ENCODE measurements around the gene COL25A1. TPM values are rescaled to one million over a fixed set of nuclear protein-coding genes. Genes with fewer than 3 reads are reported as not detected.
A peak's percentile ranks its signal among the peaks of the same experiment; 100 is the strongest.

COL25A1 gene
- total and polyA plus RNA-seq, 2 donors (not counting 3 experiments of a cell fraction or from before 2014, with no cell fraction given), result 0.21 to 3.5 TPM

DNA sequence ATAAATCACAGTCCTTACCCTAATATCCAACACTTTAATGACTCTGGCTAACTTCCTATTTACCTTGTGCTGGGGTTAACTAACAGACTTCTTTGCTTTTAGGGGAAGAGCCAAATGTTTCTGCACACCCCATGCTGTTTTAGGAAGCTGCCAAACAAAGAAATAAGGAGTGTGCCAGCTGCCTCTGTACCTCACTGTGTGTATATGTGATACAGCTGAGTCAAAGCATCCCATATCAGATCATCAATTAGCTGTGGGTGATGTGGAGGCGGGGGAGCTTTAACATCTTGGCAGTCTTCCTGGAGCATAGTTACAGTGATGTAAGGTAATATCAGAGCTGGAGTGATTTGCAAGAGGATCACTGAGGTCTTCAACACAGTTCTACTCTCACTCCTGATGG is 95.4 kb downstream of the COL25A1 start:
- no peaks in the 10 kb centered on the region for H3K79me2 ChIP-seq (ENCODE audit: control insufficient read depth, insufficient read depth, low read length)
- H3K27me3 ChIP-seq (ENCODE audit: control insufficient read depth in 2 of 2, insufficient read depth in 2 of 2, low read length in 2 of 2), result no peaks in the 10 kb centered on the region
- H3K4me1 ChIP-seq (ENCODE audit: control insufficient read depth, extremely low read depth, insufficient read depth, low read length), result peaks cover 5% of the 10 kb centered on the region
- no peak overlapping the region for H2AFZ ChIP-seq (ENCODE audit: low read depth, low read length)
- H4K20me1 ChIP-seq (replicated peaks; ENCODE audit: control insufficient read depth, extremely low read depth, insufficient read depth, low read length), result no peaks in the 10 kb centered on the region
- FAIRE-seq, result no peak
- POLR2A ChIA-PET, result no interaction called here
- no peak overlapping the region for H3K4me3 ChIP-seq (replicated peaks in 1 of 3; ENCODE audit: insufficient read depth in 1 of 3, low read depth in 1 of 3, low read length in 3 of 3)
- TF ChIP-seq MYC (IDR thresholded peaks at IDR 0.05; ENCODE audit: low read depth, low read length) (no peak), GATA2 (IDR thresholded peaks at IDR 0.05; ENCODE audit: insufficient read depth, insufficient read length, low read depth, low read length) (no peak), POLR2AphosphoS5 (IDR thresholded peaks at IDR 0.05; ENCODE audit: insufficient read depth, low read depth, low read length) (no peak), JUN (IDR thresholded peaks at IDR 0.05; ENCODE audit: borderline replicate concordance, insufficient read depth, insufficient read length, low read depth) (no peak), POLR2A (IDR thresholded peaks at IDR 0.05; ENCODE audit: low read depth, low read length) (no peak), EZH2 (IDR thresholded peaks at IDR 0.05; ENCODE audit: borderline replicate concordance, low read depth, low read length, severe bottlenecking) (no peak)
- TF ChIP-seq, protein P1, sequence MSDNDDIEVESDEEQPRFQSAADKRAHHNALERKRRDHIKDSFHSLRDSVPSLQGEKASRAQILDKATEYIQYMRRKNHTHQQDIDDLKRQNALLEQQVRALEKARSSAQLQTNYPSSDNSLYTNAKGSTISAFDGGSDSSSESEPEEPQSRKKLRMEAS (IDR thresholded peaks at IDR 0.05; ENCODE audit: insufficient read depth, insufficient read length), result no peak
- TF ChIP-seq, protein P2, sequence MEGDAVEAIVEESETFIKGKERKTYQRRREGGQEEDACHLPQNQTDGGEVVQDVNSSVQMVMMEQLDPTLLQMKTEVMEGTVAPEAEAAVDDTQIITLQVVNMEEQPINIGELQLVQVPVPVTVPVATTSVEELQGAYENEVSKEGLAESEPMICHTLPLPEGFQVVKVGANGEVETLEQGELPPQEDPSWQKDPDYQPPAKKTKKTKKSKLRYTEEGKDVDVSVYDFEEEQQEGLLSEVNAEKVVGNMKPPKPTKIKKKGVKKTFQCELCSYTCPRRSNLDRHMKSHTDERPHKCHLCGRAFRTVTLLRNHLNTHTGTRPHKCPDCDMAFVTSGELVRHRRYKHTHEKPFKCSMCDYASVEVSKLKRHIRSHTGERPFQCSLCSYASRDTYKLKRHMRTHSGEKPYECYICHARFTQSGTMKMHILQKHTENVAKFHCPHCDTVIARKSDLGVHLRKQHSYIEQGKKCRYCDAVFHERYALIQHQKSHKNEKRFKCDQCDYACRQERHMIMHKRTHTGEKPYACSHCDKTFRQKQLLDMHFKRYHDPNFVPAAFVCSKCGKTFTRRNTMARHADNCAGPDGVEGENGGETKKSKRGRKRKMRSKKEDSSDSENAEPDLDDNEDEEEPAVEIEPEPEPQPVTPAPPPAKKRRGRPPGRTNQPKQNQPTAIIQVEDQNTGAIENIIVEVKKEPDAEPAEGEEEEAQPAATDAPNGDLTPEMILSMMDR (IDR thresholded peaks at IDR 0.05; ENCODE audit: extremely low read depth in 1 of 2, insufficient read depth in 1 of 2, low read depth in 1 of 2, low read length in 2 of 2), result no peak
- dilution Hi-C loops (cut with MboI; ENCODE audit: extremely low pct_ligation_motif_present, low sequenced_read_pairs), result no loop called here
- H3K9me3 ChIP-seq (replicated peaks; ENCODE audit: control insufficient read depth, insufficient read depth, low read length), result no peaks in the 10 kb centered on the region
- no peak overlapping the region for H3K4me2 ChIP-seq (ENCODE audit: insufficient read depth, low read length)
- no peak overlapping the region for H3K27ac ChIP-seq (ENCODE audit: insufficient read depth, low read depth, low read length)
- H3K9ac ChIP-seq (replicated peaks; ENCODE audit: extremely low read depth, insufficient read depth, low read length), result no peak overlapping the region
- intact Hi-C loops (cut with micrococcal nuclease), result no loop called here
- CTCF ChIA-PET, result interaction anchor here (1.1 kb wide), 1 partner anchor 80 kb away, joined by 3 read pairs; no protein-coding TSS in a partner anchor
- peak; percentile 34 for DNase-seq (ENCODE audit: low read depth, low spot score)
- no TSS peak for BruUV-seq (replicated peaks)
- no peaks in the 10 kb centered on the region for H3K9me1 ChIP-seq (replicated peaks; ENCODE audit: control insufficient read depth, extremely low read depth, insufficient read depth, low read length)
- no peaks in the 10 kb centered on the region for H3K36me3 ChIP-seq (ENCODE audit: control insufficient read depth in 2 of 2, extremely low read depth in 1 of 2, insufficient read depth in 2 of 2, low read length in 2 of 2)
